RWPE2 (cell line): ENCODE measurements around the gene KCNAB1.

Source experiments
- ATAC-seq: fragments of 200-7000 bp; cut with Tn5 transposase; 3 replicates; pipeline ENCODE4 v1.9.1; 2021; ENCODE audit warnings: low read depth
- DNase-seq: peaks from one replicate; pipeline ENCODE4 v3.0.0-alpha.2; 2020; ENCODE audit warnings: low spot score
- H3K27ac ChIP-seq: fragments of 450-650 bp; 2 replicates; pipeline ENCODE4 v1.5.1; 2017; ENCODE audit warnings: mild to moderate bottlenecking; ENCODE audit not compliant: poor library complexity, severe bottlenecking
- H3K27me3 ChIP-seq: fragments of 250-450 bp; sonication (Bioruptor Pico); 2 replicates; pipeline ENCODE4 v1.5.1; 2021; ENCODE audit warnings: mild to moderate bottlenecking, moderate library complexity; ENCODE audit not compliant: insufficient read depth, poor library complexity, severe bottlenecking
- H3K36me3 ChIP-seq: fragments of 250-450 bp; sonication (Bioruptor Pico); 2 replicates; pipeline ENCODE4 v1.5.1; 2020; ENCODE audit warnings: low read depth, mild to moderate bottlenecking, moderate library complexity
- H3K4me1 ChIP-seq: fragments of 250-450 bp; sonication (Bioruptor Pico); 2 replicates; pipeline ENCODE4 v1.5.1; 2021; ENCODE audit warnings: mild to moderate bottlenecking, moderate library complexity; ENCODE audit not compliant: insufficient read depth, poor library complexity, severe bottlenecking
- H3K4me3 ChIP-seq: fragments of 250-450 bp; sonication (Bioruptor Pico); 2 replicates; pipeline ENCODE4 v1.5.1; 2021; ENCODE audit warnings: mild to moderate bottlenecking, moderate library complexity; ENCODE audit not compliant: severe bottlenecking
- H3K9me3 ChIP-seq: fragments of 250-450 bp; sonication (Bioruptor Pico); 2 replicates; pipeline ENCODE4 v1.5.1; 2021; ENCODE audit warnings: mild to moderate bottlenecking, moderate library complexity; ENCODE audit not compliant: severe bottlenecking
- CTCF ChIP-seq: fragments of 450-650 bp; IDR thresholded peaks from one replicate; pipeline ENCODE4 v1.5.1; 2017; ENCODE audit warnings: mild to moderate bottlenecking, moderate library complexity; ENCODE audit not compliant: poor library complexity, severe bottlenecking

The KCNAB1 gene

GRCh38 chr3:156351783-156352182 lies 231.4 kb downstream of the KCNAB1 start:
- Histone ChIP-seq H3K4me3 (no peak overlapping the region), H3K27me3 (no peaks in the 10 kb centered on the region), H3K27ac (no peak overlapping the region), H3K36me3 (no peaks in the 10 kb centered on the region), H3K4me1 (no peaks in the 10 kb centered on the region), H3K9me3 (no peaks in the 10 kb centered on the region)
- DNase-seq (no peak), ATAC-seq (no peak)
- no peak for TF ChIP-seq CTCF

GRCh38 chr3:156352728-156353127 lies 232.3 kb downstream of the KCNAB1 start:
- no peaks in the 10 kb centered on the region for H3K4me1 ChIP-seq
- DNase-seq = no peak

GRCh38 chr3:156353563-156353962 lies 233.2 kb downstream of the KCNAB1 start:
- no peak for DNase-seq
- ATAC-seq = no peak
- no peaks in the 10 kb centered on the region for H3K4me1 ChIP-seq

More at GRCh38 chr3:156352728-156353127, 232.3 kb downstream of the KCNAB1 start:
- TF ChIP-seq CTCF = no peak
- ATAC-seq = no peak
- H3K9me3 ChIP-seq = no peaks in the 10 kb centered on the region
- no peak overlapping the region for H3K27ac ChIP-seq
- H3K27me3 ChIP-seq = no peaks in the 10 kb centered on the region
- H3K4me3 ChIP-seq = no peak overlapping the region
- no peaks in the 10 kb centered on the region for H3K36me3 ChIP-seq

GRCh38 chr3:156356537-156357363 lies 236.4 kb downstream of the KCNAB1 start:
- Histone ChIP-seq H3K4me1 (no peaks in the 10 kb centered on the region), H3K36me3 (no peaks in the 10 kb centered on the region), H3K4me3 (no peak overlapping the region), H3K27ac (no peak overlapping the region), H3K27me3 (no peaks in the 10 kb centered on the region), H3K9me3 (no peaks in the 10 kb centered on the region)
- ATAC-seq (no peak), DNase-seq (no peak)
- no peak for TF ChIP-seq CTCF

More at GRCh38 chr3:156353563-156353962, 233.2 kb downstream of the KCNAB1 start:
- no peak for TF ChIP-seq CTCF
- H3K36me3 ChIP-seq = no peaks in the 10 kb centered on the region
- no peak overlapping the region for H3K4me3 ChIP-seq
- H3K9me3 ChIP-seq = no peaks in the 10 kb centered on the region
- H3K27ac ChIP-seq = no peak overlapping the region
- H3K27me3 ChIP-seq = no peaks in the 10 kb centered on the region

GRCh38 chr3:156358232-156358631 lies 237.9 kb downstream of the KCNAB1 start:
- H3K9me3 ChIP-seq = no peaks in the 10 kb centered on the region
- H3K4me3 ChIP-seq = no peak overlapping the region
- no peak for TF ChIP-seq CTCF
- DNase-seq = no peak
- H3K4me1 ChIP-seq = no peaks in the 10 kb centered on the region
- no peak overlapping the region for H3K27ac ChIP-seq
- H3K27me3 ChIP-seq = no peaks in the 10 kb centered on the region
- no peak for ATAC-seq
- no peaks in the 10 kb centered on the region for H3K36me3 ChIP-seq
